ENCODE data around the gene ZNF365.
"Not testable (repeated sequence)": the region's sequence is repeated elsewhere in the genome, so short reads cannot be mapped to it uniquely, and the experiment has no call there.

Gene ZNF365

GRCh38 chr10:62377966-62378365 is 3.8 kb downstream of the ZNF365 start:
- no peak for DNase-seq

- DNase-seq: not testable (repeated sequence)
These were observed 4.7 kb downstream of the ZNF365 start for GRCh38 chr10:62378877-62379276.

- DNase-seq: no peak
These were observed 5.2 kb downstream of the ZNF365 start for GRCh38 chr10:62379394-62379793.

DNA sequence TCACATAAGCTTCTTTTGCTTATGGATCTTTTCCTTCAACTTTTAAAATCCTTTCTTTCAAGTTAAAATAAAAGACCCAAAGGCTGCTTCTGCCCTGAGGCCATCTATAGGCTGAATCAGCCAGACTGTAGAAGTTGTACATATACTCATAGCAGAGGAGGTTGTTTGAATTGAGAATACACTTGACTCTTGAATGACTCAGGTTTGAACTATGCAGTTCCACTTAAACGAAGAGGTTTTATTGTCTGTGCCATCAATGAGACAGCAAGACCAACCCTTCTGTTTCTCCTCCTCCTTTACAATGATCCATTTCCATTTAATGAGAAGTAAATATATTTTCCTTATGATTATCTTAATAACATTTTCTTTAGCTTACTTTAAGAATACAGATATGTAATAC is 5.8 kb downstream of the ZNF365 start:
- no peak for DNase-seq

- DNase-seq: no peak
These were observed 7.4 kb downstream of the ZNF365 start for GRCh38 chr10:62381385-62382102.

GRCh38 chr10:62382831-62383230 is 8.7 kb downstream of the ZNF365 start:
- no peak for DNase-seq

- no peak for DNase-seq
These were observed 9.9 kb downstream of the ZNF365 start for GRCh38 chr10:62384057-62384446.

GRCh38 chr10:62384447-62385081 is 10.4 kb downstream of the ZNF365 start:
- DNase-seq: no peak

GRCh38 chr10:62386356-62387320 is 12.5 kb downstream of the ZNF365 start:
- no peak for DNase-seq

DNA sequence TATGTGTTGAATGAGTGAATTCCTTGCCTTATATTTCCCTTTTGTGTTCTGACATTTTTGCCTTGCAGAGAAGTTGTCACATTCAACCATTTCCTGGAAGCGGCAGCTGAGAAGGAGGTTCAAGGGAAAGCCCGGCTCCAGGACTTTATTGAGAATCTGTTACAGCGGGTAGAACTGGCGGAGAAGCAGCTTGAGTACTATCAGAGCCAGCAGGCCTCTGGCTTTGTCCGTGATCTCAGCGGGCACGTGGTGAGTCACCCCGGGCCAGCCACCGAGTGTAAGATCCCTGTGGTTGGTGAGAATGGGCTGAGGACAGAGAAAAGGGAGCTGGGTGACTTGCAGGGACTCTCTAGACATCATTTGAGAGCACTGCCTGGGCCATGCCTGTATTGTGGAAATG is 14.2 kb downstream of the ZNF365 start:
- DNase-seq: no peak

- no peak for DNase-seq
These were observed 16.5 kb downstream of the ZNF365 start for GRCh38 chr10:62390497-62391176.

- no peak for DNase-seq
These were observed 19.1 kb downstream of the ZNF365 start for GRCh38 chr10:62393237-62393636.

- DNase-seq: no peak
These were observed 20.4 kb downstream of the ZNF365 start for GRCh38 chr10:62394556-62395018.

- peak in 1 of 2 experiments; percentile 2 for DNase-seq
These were observed 21.7 kb downstream of the ZNF365 start for GRCh38 chr10:62395892-62396291.

GRCh38 chr10:62396864-62397263 is 22.7 kb downstream of the ZNF365 start:
- DNase-seq: peak in 1 of 2 experiments; percentile 50

DNA sequence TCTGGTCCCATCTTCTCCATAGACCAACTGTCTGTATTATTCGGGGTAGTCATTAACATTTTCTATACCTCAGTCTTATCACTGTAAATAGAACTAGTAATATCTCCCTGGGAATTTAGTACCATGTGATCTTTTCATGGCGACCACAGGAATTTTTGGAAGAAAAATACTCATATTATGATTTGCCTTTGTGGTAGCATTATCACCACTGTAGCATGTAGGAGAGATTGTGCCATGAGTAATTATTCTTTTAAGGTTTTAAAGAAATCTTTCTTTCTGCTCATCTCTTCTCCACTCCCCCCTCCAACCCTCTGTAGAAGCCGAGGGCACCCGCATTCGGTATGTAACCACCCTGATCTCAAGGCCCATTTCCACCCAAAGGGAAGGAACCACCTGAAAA is 25.0 kb downstream of the ZNF365 start:
- no peak for DNase-seq

GRCh38 chr10:62402508-62402907 is 28.3 kb downstream of the ZNF365 start:
- no peak for DNase-seq

- DNase-seq: not testable (repeated sequence)
These were observed 36.4 kb downstream of the ZNF365 start for GRCh38 chr10:62410528-62410927.

- DNase-seq: peak in 1 of 2 experiments; percentile 22
These were observed 36.8 kb downstream of the ZNF365 start for GRCh38 chr10:62410934-62411333.

DNA sequence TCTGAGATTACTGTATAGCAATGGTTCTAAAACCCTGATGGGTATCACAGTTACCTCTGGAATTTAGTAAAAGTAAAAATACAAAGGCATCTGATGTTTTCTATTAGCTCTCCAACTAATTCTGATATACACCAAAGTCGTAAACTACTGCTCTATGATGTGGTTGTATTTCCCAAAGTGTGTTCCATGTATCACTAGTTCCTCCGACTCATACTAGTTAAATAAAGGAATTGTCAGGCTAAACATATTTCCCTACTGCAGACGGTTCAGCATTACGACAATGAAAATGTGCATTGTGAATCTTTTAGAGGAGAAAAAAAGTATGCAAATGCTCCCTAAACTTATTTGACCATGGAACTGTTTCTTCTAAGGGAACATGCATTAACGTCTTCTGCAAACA is 38.9 kb downstream of the ZNF365 start:
- DNase-seq: no peak

GRCh38 chr10:62413652-62414051 is 39.5 kb downstream of the ZNF365 start:
- no peak for DNase-seq

- peak in 1 of 2 experiments; percentile 27 for DNase-seq
These were observed 40.2 kb downstream of the ZNF365 start for GRCh38 chr10:62414359-62414758.
